Kidney capillary endothelial cell (primary cell): ENCODE results near the gene IL25.
"Not testable (repeated sequence)": the region's sequence is repeated elsewhere in the genome, so short reads cannot be mapped to it uniquely, and the experiment has no call there.

Source experiments
- DNase-seq: peaks from one replicate; pipeline ENCODE4 v3.0.0-alpha.2; 2018; ENCODE audit warnings: low spot score

Gene IL25

DNA sequence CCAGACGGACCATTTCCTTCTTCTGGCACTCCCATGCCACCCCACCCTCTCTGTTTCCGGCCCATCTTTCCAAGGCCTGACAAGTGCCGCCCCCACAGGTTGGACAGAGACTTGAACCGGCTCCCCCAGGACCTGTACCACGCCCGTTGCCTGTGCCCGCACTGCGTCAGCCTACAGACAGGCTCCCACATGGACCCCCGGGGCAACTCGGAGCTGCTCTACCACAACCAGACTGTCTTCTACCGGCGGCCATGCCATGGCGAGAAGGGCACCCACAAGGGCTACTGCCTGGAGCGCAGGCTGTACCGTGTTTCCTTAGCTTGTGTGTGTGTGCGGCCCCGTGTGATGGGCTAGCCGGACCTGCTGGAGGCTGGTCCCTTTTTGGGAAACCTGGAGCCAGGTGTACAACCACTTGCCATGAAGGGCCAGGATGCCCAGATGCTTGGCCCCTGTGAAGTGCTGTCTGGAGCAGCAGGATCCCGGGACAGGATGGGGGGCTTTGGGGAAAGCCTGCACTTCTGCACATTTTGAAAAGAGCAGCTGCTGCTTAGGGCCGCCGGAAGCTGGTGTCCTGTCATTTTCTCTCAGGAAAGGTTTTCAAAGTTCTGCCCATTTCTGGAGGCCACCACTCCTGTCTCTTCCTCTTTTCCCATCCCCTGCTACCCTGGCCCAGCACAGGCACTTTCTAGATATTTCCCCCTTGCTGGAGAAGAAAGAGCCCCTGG, 3.1 kb downstream of the IL25 start:
- DNase-seq = no peak

DNA sequence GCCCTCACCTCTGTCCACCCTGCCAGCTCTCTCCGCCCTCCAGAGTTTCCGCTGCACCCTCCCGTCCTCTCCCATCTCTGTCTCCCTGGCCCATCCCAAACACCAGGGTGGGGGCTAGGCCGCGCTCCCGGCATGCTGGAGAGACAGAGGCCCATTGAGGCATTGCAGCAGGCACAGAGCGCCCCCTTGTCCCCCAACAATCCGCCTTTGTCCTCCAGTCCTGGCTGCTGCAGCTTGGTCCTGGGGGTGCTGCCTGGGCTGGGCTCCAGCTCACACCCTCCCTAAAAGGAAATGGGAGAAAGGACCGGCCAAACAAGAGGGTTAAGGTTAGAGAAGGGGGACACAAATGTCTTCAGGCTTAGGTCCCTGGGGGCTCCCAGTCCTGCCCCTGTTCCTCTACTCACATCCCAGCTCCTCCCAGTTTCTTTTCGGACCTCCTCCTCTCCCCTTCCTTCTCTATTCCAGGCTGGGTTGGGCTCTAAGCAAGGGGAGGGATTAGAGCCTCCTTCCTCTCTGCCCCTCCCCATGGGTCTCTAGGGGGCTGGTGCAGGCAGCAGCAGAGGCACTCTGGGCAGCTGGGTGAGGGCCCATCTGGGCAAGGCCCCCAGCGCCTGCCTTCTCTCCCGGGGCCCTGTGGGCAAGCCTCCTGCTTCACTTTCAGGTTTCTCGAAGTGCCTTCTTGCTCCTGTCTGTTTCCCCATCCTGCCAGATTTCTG, 4.0 kb downstream of the IL25 start, which contains the start of gene CMTM5:
Gene CMTM5 (plus strand): TSS at position 565 of the 716 bp plus-strand sequence. CDS start 206 bp downstream, outside the sequence.
- no peak for DNase-seq

DNA sequence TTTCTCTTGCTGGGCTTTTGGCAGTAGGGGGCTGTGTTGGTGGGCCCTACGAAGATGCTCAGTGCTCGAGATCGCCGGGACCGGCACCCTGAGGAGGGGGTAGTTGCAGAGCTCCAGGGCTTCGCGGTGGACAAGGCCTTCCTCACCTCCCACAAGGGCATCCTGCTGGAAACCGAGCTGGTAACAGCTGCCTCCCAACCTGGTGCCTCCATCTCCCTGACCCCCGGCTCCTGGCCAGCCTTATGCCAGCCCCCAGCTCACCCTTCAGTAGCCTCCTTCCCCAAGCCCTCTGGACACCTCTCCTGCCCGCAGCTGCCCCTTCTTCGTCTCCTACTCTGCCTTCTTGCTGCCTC, 4.6 kb downstream of the IL25 start:
- no peak for DNase-seq

DNA sequence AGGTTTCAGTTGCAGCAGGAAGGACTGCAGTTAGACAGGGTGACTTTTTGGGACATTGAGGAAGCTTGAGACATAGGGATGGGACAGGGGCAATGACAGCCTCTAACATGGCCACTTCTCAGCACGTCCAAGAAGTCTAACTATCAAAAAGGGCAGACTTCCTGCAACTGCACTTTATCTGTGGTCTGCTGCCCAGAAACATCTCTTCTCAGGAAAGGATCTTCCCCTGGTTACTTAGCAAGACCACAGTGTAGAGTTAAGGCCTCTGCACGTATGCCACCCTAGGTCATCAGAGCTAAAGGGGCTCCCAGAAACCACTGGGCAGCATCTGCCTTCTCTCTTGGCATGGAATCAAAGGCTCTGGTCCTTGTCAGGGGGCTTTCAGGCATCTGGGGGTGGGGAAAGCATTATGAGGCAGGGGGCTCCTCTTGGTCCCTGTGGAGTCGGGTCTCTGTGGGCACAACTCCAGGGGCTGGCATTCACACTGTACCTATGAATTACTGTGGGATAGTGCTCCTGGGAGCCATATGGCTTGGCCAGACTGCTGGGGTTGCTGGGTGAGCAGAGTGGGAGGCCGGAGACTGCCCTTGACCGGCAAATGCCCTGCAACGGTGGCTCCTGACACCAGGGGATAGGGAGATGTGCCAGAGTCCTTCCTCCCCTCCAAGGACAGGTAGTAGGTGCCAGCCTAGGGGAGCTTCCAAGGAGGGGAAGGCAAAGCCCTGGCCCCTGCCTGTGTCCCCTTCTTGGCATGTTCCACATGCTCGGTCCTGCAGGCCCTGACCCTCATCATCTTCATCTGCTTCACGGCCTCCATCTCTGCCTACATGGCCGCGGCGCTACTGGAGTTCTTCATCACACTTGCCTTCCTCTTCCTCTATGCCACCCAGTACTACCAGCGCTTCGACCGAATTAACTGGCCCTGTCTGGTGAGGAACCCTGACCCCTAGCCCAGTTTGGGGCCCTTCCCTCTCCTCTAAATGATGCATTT, 5.3 kb downstream of the IL25 start:
- no peak for DNase-seq

DNA sequence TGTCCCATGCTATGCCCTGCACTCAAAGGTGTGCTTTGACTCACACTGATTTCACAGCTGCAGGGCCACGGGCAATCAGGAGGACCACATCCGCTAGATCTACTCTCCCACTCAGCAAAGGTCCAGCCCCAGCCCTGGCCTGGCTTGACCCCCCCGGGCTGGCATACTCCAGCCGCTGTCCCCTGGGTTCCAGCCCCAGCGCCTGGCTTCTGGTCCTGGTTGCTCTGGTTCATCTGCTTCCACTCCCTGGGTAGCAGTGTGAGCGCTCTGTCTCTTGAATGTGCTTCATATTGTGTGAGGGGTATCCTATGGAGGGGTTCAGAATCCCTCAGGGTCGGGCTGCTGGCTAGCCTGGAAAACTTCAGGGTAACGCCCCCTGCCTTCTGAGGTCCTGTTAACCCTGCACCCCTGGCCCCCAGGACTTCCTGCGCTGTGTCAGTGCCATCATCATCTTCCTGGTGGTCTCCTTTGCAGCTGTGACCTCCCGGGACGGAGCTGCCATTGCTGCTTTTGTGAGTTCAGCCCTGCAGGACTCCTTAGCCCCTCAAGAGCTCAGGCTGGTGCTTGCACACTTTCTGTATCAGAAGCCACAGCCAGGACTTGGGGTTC, 6.1 kb downstream of the IL25 start:
- DNase-seq = no peak

DNA sequence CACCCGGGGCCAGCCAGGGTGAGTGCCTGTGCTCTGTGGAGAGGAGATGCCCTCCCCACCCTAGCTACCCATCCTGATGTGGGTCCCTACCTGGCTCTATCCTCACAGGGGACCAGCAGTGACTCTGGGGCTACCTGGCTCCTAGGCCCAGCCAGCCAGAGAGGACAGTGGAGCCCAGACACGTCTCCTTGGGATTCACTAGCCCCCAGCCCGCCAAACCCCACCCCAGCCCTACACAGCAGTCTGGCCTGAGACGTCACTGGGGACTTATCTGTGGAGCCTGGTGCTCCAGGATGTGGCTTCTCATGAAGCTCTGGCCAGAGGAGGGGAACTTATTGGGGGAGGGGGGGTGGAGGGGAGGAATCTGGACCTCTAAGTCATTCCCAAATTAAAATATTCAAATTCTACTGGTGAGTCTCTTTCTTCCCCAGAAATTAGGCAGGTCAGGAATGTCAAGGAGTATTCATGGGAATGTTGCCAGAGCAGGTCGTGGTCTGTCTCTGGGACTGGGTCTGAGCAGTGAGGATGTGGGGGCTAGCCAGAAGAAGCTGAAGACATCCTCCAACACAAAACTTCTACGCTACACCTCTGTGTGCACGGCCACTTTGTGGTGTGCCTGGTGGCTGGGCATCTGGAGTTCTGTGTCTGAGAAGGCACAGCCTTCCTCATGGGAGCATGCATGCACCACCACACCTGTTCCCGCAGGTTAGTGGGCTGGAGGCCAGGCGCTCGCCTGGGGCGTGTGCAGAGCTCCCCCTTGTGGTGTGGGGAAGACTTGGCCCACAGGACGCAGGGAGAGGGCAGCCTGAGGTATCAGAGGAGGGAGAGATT, 7.0 kb downstream of the IL25 start:
- peak; percentile 20 for DNase-seq

DNA sequence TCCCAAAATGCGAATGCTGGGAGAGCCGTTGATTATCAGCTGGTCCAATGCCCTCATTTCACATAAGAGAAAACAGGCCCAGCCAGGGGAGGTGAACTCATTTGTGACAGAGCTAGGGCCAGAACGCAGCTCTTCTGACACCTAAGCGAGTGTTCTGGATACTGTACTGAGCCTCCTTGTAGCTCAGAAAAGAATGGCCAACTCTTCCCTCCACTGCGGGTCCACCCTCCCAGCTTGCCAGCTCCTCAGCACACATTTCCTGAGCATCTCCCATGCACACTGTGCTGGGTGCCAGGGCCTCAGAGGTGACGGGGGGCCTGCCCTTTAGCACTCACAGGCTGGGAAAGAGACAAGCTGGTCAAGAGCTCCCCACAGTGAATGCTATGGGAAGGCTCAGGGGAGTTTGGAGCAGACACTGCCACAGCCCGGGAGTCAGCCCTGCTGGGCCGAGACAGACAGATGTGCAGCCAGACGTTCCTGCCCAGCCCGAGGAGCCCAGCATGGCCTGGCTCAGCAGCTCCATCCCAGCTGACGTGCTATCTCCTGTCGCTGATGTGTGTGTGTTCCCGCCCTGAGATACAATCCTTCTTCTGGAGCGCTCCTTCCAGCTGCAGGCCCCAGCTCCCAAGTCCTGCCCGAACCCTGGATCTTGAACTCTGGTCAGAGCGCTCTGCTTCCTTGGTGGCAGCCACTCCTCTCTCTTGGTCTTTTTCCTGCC, 7.7 kb downstream of the IL25 start:
- no peak for DNase-seq

DNA sequence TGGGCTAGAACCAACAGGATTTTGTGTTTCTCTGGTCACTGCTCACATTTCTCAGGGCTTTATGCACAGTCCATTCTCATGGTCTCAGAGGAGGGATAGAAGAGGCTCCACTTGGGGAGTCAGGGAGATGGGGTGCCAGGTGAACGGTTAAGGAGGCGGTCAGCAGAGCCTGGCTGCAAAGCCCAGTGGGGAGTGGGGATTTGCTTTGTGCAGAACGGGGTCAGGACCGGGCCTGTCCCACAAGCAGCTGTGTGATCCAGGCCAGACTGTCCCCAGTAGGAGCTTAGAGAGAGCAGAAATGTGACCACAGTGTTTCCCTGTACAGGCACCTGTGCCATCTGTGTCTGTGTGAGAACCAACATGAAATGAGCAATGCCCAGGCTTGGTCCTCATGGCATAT, 8.4 kb downstream of the IL25 start:
- no peak for DNase-seq

DNA sequence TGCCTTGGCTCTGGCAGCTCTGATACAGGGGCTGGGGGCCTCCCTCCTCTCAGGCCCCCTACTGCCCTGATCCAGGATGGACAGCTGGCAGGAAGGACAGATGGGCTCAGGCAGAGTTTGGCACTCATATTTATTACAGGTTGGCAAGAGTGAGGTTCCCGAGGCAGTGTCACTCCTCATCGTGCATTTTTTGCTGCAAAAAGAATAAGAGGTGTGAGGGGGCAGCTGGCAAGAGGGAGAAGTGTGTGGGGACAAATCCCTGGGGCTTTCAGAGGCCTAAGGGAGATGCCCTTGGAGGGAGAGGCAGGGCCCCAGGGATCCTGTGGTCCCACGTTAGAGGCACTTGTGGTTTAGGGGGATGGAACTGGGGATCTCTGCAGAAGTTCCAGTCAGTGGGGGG, 9.3 kb downstream of the IL25 start:
- no peak for DNase-seq

DNA sequence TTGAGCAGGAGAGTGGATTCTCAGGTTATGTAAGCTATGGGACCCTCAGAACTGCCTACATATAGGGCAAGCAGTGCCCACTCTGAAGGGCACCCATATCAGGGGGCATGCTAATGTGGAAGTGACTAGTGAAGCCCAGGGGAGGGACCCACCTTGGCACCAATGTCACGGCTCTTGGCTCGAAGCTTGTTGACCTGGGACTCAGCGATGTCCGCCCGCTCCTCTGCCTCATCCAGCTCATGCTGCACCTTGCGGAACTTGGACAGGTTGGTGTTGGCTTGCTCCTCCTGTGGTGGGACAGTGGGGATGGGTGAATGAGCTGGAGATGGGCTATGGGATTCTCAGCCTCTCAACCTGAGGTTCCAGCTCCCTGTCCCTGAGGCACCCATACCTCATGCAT, 9.7 kb downstream of the IL25 start:
- DNase-seq = no peak

DNA sequence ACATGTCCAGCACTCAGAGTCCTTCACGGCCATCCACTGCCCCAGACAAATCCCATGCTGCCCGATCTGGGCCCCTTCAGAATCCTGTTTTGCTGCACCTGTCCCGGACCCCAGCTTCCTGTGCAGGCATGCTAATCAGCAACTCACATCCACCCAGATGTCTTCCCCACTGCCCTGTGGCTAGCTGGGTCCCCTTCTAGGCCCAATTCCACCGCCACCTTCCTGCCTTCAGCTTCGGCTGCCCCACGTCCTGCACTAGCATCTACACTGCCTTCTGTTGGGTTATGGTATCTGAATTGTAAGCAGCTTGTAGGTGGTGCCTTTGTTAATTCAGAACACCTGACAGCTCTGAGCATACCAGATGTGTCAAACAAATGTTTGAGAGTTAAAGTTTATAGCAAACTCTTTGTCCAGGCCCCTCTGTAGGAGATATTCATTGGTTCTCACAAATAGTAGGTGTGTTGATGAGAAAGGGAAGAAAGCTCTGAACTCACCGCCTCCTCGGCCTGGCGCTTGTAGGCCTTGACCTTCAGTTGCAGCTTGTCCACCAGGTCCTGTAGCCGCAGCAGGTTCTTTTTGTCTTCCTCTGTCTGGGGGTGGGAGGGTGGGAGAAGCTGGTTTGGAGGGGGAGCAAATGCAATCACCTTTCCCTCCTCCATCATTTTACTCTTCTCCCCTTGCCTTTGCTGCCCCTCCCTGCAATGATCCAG, 10.3 kb downstream of the IL25 start:
- DNase-seq = no peak

DNA sequence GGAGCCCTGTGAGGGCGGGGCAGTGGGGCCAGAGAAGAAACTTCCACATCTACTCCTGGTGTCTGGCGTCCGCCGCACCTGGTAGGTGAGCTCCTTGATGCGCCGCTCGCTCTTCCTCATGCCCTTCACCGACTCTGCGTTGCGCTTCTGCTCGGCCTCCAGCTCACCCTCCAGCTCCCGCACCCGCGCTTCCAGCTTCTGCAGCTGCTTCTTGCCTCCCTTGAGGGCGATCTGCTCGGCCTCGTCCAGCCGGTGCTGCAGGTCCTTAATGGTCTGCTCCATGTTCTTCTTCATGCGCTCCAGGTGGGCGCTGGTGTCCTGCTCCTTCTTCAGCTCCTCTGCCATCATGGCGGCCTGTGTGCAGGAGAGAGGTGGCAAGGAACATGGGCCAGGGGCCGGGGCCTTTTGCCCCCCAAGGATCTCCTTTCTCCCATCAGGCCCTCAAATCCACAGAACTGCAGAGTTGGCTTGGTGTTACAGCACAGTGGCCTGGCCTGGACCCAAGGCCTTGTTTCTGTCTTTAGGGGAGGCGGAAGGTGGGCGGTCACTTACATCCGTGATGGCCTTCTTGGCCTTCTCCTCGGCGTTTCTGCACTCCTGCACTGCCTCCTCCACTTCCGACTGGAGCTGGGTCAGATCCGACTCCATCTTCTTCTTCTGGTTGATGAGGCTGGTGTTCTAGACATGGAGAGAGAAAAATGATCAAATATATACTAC, 11.9 kb downstream of the IL25 start:
- no peak for DNase-seq

DNA sequence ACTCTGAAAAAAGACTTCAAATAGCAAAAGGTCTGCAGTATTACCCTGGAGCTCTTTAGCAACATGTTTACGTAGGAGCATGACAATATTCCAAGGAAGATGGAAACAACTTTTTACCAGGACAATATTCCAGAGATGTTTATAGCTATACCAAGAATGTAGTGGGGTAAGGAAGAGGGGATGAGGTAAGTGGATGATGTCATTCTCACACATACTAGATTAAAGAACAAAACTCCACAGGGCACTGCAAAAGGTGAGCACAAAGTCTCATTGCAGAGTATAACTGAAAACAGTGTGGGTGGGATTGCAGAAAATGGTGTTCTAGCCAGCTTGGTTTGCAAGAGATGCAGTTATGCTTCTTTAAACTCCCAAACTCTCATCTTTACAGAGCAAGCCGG, 12.6 kb downstream of the IL25 start:
- DNase-seq = no peak

DNA sequence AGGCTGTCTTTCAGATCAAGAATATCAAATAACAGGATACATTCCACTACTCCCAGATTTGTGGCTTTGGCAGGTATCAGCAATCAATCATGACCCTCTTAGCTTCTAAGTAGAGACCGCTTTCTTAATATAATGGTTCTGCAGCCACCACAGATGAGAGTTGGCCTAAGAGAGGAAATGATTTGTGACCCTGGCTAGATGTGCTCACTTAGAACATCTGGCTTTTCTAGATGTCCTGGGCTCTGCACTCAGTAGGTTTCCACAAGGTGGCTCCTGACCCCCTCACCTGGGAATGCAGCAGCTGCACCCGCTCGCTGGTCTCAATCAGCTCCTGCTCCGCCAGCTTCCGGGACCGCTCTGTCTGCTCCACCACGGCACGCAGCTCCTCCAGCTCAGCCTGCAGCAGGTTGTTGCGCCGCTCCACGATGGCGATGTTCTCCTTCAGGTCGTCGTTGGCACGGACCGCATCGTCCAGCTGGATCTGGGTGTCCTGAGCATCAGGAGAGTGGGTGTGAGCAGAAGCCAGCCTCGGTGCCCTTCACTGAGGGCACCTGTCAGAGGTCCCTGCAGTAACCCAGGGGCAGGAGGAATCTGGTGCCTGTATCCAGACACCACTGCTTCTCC, 13.1 kb downstream of the IL25 start:
- DNase-seq = no peak

DNA sequence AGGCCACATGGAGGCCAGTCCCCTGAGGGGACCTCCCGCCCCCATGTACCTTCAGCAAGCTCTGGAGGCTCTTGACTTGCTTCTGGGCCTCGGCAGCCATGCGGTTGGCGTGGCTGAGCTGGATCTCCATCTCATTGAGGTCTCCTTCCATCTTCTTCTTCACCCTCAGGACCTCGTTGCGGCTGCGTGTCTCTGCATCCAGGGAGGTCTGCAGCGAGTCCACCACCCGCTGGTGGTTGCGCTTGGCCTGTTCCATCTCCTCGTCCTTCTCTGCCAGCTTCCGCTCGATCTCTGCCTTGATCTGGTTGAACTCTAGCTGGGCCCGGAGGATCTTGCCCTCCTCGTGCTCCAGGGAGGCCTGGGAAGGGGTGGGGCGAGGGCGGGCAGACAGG, 13.7 kb downstream of the IL25 start:
- not testable (repeated sequence) for DNase-seq

DNA sequence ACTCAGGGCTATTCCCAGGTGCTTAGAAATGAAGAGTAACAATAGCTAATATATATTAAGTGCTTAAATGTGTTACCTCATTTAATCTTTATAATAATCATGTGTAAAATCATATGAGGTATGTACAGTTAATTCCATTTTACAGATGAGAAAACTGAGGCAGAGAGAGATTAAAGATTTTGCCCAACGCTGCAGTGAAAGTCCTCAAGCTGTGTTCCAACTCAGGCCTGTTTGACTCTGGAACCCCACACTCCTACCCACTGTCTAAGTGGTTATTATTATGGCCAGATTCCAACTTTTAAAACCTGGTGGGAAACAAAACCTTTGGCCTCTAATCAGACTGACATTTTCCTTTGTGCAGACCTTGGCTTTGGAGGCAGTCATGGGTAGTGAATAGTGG, 14.4 kb downstream of the IL25 start:
- no peak for DNase-seq

DNA sequence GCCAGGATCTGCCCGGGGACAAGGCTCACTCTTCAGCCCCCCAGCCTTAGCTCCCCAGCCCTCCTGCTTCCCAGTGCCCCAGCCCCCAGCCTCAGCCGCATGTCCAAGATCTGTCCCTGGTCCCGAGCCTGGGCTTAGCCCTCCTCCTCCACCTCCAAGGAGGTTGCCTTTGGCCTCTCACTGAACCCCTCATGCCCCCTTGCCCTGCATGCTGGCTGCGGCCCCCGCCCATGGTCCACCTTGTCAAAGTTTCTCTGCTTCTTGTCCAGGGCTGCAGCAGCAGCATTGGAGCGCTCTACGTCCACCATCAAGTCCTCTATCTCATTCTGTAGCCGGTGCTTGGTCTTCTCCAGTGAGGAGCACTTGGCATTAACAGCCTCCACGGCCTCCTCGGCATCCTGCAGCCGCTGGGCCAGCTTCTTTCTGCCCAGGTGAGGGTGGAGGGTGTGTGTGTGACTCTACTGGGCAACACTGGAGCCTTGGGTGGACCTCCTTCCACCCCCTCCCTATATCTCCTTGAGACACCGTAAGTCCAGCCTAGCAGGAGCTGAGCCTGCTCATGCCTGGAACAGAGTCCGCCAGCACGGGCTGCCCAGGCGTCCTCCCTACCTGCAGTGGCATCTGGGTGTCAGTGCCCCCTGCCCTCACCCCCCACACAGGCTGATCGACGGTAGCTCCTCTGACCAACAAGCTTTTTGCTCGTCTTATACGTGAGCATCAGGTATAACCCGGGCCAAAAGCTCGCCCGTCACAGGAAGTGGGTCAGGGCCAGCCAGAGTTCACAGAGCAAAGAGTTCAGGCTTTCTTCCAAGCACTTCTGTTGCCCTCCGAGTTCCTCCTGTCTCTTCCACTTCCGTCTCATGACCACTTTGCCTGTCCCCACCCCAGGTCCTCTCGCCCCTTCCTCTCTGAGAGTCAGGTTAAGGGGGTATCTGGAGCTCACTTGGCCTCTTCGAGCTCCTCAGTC, 15.6 kb downstream of the IL25 start:
- DNase-seq = no peak

DNA sequence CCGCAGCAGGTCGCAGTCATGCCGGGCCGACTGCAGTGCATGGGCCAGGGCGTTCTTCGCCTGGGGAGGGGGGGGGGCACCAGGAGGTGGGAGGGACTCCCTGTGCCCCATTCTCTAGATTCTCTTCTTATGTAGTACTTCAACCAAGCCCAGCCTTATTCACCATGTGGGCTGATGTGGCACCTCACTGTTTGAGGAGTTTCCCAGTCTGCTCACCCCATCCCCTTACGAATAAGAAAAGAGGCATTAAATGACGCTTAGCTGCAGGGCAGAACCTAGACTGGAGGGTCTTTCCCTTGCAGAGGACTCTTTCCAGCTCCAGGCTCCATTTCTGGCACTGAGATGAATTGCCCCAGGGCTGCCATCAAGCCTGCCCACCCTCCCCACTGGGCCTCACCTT, 16.4 kb downstream of the IL25 start:
- DNase-seq = no peak
